CD1c-positive myeloid dendritic cell (primary cell): ENCODE results near the gene RHBDF2.

Experiments used
- DNase-seq: peaks from one replicate; pipeline ENCODE4 v3.0.0-alpha.2; 2016; ENCODE audit errors: extremely low spot score

RHBDF2 gene

GRCh38 chr17:76479515-76480060, 21.6 kb downstream of the RHBDF2 start:
- DNase-seq = peak; percentile 33

DNA sequence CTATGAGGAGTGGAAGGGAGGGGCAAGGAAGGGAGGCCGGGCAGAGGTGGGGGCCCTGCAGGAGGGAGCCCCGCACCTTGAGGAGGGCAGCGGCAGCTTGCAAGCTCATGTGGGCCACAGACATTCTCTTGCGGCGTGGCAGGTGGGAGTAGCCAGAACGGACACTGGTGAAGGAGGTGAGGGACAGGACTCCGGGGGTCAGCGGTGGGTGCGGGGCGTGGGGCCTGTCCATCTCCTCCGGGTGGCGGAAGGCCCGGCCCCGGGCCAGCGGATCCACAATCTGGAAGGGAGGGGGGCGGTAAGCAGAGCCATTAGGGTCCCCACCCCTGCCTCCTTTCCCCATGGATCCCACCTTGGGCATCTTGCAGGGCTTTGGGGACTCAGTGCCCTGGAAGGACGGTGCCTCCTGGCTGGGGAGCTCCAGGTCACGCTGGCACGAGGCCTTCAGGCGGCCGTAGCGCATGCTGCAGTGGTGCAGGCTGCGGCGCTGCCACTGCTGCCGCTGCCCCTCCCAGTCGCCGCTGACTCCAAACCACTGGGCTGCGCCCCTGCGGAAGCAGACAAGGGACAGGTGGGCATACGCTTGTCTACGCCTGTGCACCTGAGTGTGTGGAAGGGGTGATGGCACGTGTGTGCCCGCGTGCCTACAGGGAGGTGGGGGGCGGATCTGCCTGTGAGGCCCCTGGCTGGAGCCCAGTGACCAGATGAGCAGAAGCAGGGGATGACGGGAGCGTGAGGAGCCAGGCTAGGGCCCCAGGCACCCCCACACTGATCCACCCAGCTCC, 22.3 kb downstream of the RHBDF2 start:
- DNase-seq = no peak

GRCh38 chr17:76478097-76478496, 23.1 kb downstream of the RHBDF2 start:
- DNase-seq = no peak

GRCh38 chr17:76477576-76477975, 23.6 kb downstream of the RHBDF2 start:
- DNase-seq = no peak

DNA sequence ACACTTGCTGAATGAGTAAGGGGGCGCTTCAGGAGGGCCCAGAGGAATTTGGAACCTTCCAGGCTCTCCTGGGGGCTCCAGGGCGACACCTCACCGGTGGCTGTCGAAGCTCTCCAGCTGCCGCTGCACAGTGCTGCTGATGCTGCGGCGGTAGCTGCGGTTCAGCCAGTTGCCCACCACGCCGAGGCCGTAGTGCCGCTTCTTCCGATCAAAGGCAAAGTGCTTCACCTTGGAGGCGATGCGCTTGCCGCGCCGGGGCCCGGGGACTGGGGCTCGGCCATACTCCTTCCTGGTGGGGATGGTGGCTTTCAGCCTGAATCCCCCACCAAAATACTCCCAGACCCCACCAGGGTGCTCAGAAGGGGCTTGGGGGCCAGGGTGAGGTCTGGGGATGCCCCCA, 24.5 kb downstream of the RHBDF2 start:
- no peak for DNase-seq

DNA sequence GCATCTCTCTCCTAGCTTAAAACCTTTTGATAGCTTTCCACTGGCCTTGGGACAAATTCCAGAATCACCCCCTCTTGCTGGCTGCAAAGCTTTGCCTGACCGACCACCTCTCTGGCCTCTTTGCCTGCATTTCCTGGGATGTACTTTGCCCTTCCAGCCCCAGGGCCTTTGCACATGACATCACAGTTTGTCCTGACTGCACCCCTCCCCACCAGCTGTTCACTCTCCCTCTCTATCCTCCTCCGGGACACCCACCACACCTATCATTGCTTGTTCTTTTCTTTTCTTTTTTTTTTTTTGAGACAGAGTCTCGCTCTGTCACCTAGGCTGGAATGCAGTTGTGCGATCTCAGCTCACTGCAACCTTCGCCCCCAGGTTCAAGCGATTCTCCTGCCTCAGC, 25.9 kb downstream of the RHBDF2 start:
- DNase-seq = no peak

- DNase-seq = no peak
Observed at GRCh38 chr17:76474894-76475293, 26.3 kb downstream of the RHBDF2 start.

- no peak for DNase-seq
Observed at GRCh38 chr17:76474238-76474637, 27.0 kb downstream of the RHBDF2 start.

DNA sequence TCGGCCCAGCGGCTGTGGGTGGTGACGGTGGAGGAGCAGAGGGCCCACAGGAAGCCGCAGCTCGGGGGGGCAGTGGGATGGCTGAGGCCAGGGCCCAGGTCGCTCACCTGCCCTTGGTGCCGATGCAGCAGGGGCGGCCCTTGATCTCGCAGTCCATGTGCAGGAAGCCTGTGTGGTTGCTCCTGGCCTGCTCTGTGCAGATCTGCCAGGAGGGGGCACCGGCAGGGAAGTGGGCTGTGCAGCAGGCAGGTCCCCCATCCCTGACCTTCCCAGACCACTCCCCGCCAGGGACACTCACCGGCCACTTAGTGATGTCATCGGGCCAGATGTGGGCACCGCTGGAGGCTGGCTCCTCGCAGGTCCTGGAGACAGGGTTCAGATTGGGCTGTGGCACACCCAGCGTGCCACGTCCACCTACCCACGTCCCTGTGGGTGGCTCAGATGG, 27.7 kb downstream of the RHBDF2 start:
- no peak for DNase-seq

- DNase-seq = no peak
Observed at GRCh38 chr17:76472726-76473125, 28.5 kb downstream of the RHBDF2 start.

DNA sequence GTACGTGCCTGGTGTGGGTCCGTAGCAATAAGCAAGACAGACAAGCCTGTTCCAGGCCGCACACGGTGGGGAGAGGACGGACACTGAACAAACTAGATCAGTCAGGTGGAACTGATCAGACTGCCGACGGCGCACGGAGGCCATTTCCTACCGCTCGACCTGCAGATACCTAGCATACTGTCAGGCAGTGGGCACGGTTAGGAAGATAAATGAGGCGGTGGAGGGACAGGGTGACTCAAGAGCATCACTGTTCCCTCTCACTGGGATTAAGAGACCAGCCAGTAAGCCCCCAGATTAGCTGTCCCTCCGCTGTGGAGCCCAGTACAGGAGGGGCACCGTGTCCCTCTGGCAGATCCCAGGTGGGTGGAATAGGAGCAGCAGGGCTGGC, 29.0 kb downstream of the RHBDF2 start:
- no peak for DNase-seq

GRCh38 chr17:76471498-76472257, 29.5 kb downstream of the RHBDF2 start:
- no peak for DNase-seq

DNA sequence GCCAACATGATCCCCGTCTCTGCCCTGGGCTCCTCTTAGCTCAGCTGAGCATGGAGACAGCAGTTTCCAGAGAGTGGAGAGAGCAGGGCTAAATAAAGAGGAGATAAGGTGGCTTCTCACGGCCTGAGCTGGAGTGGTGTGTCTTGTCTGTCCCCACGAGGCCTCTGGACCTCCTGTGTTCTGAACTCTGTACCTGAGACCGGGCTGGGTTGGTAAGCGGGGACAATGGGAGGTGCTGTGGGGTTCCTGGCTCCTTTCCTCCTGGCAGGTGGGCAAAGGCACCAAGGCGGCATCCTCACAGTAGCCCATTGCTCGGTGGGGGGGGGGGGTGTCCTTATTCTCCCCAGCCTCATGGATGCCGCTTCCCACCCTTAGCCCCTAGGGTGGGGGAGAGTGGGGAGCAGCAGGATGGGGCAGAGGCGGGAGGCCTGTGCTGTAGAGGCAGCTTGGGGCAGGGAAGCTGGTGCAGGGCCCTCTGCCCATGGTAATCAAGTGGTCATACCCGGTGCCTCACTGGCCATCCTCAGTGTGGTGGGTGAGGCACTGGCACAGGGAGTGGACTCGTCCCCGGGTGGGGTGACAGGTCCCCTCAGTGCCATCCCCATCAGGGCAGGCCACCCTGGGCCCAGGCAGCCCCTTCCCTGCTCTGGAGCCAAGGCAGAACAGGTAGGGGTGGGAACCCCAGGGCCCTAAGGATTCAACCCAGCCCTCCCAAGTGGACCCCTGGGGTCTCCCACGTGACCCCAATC, 31.1 kb downstream of the RHBDF2 start:
- DNase-seq = no peak

GRCh38 chr17:76469076-76469990, 31.9 kb downstream of the RHBDF2 start:
- no peak for DNase-seq

- no peak for DNase-seq
Observed at GRCh38 chr17:76468634-76469010, 32.6 kb downstream of the RHBDF2 start.

- DNase-seq = no peak
Observed at GRCh38 chr17:76467809-76468633, 33.2 kb downstream of the RHBDF2 start.

DNA sequence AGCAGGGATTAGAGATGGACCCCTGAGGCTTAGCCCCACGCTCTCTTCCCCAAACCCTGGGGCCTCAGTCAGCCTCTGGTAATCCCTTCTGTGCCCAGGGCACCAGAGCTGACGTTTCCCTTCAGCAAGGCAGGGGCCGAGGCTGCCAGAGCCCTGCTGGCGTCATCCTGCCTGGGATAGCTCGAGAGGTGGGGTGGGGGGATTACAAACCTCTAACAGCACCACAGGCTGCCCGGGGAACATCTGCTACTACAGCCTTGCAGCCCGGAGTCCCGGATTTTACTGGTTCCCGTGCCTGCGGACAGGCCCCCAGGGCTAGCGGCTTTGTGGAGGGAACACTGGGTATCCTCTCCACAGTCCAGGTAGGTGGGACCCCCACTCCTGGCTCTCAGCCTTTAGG, 33.9 kb downstream of the RHBDF2 start, which contains the start of gene AANAT:
Gene AANAT (plus strand): TSS at position 238 of the 400 bp plus-strand sequence. CDS start 1,144 bp downstream, outside the sequence.
- no peak for DNase-seq

- no peak for DNase-seq
Observed at GRCh38 chr17:76466775-76467130, 34.5 kb downstream of the RHBDF2 start.

GRCh38 chr17:76462556-76463290, 38.5 kb downstream of the RHBDF2 start:
- DNase-seq = no peak
